ENCODE measurements around the gene STK35.

GRCh38 chr20:2053615-2054014, 48.0 kb upstream of the STK35 start:
- no peak for TF ChIP-seq EZH2 (IDR thresholded peaks at IDR 0.05; ENCODE audit: low read length, unreplicated experiment)
- TF ChIP-seq CTCF (conservative IDR thresholded peaks at IDR 0.05; ENCODE audit: low read depth, low read length) = no peak
- no peak for TF ChIP-seq EZH2phosphoT487 (IDR thresholded peaks at IDR 0.05; ENCODE audit: borderline replicate concordance, low read length)
